Measurements from ENCODE around the gene HPRT1.

HPRT1 gene

DNA sequence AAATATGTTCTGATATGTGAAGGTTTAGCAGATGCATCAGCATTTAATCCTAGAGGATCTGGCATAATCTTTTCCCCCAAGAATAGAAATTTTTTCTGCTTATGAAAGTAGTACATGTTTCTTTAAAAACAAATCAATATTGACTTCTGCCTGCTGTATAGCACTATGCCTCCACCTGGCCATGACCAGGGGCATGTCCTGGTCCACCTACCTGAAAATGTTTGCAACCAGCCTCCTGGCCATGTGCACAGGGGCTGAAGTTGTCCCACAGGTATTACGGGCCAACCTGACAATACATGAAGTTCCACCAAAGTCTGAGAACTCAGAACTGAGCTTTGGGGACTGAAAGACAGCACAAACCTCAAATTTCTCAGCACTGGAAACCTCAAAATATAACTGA lies 10.0 kb downstream of the HPRT1 start:
- H3K4me2 ChIP-seq = no peak overlapping the region
- no peaks in the 10 kb centered on the region for H4K20me1 ChIP-seq (ENCODE audit: insufficient read depth)
- no peaks in the 10 kb centered on the region for H3K36me3 ChIP-seq (ENCODE audit: insufficient read depth)
- H3K9ac ChIP-seq = no peak overlapping the region
- H3K4me3 ChIP-seq (IDR thresholded peaks at IDR 0.05; ENCODE audit: insufficient read depth, low read depth, low read length) = no peak overlapping the region
- no peak overlapping the region for H2AFZ ChIP-seq (ENCODE audit: low read depth)
- peaks cover 20% of the 10 kb centered on the region; the same call in 1 of the 2 replicates for H3K79me2 ChIP-seq (ENCODE audit: insufficient read depth, low read depth)
- no peak for TF ChIP-seq CTCF (conservative IDR thresholded peaks at IDR 0.05; ENCODE audit: low read depth, low read length)
- no peak overlapping the region for H3K27ac ChIP-seq
- H3K27me3 ChIP-seq (ENCODE audit: insufficient read depth, low read depth) = no peaks in the 10 kb centered on the region
- peaks cover 19% of the 10 kb centered on the region for H3K4me1 ChIP-seq (ENCODE audit: low read depth, poor library complexity, severe bottlenecking)

DNA sequence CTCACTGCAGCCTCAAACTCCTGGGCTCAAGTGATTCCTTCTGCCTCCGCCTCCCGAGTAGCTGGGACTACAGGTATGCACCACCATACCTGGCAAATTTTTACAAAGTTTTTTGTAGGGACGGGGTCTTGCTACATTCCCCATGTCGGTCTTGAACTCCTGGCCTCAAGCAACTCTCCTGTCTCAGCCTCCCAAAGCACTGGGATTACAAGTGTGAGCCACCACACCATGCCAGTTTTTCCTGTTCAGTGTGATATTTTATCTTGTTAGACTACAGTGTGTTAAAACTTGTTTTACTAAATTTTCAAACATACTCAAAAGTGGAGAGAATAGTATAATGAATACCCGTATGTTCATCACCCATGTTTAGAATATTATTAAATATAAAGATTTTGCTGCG lies 12.1 kb downstream of the HPRT1 start:
- Histone ChIP-seq H2AFZ (ENCODE audit: low read depth) (no peak overlapping the region), H3K36me3 (ENCODE audit: insufficient read depth) (no peaks in the 10 kb centered on the region), H3K27me3 (ENCODE audit: insufficient read depth, low read depth) (no peaks in the 10 kb centered on the region), H3K4me2 (no peak overlapping the region), H3K4me3 (IDR thresholded peaks at IDR 0.05; ENCODE audit: insufficient read depth, low read depth, low read length) (no peak overlapping the region), H3K4me1 (ENCODE audit: low read depth, poor library complexity, severe bottlenecking) (peaks cover 3% of the 10 kb centered on the region), H4K20me1 (ENCODE audit: insufficient read depth) (no peaks in the 10 kb centered on the region), H3K9ac (no peak overlapping the region), H3K79me2 (ENCODE audit: insufficient read depth, low read depth) (peaks cover 5% of the 10 kb centered on the region; the same call in 1 of the 2 replicates), H3K27ac (no peak overlapping the region)
- no peak for TF ChIP-seq CTCF (conservative IDR thresholded peaks at IDR 0.05; ENCODE audit: low read depth, low read length)

DNA sequence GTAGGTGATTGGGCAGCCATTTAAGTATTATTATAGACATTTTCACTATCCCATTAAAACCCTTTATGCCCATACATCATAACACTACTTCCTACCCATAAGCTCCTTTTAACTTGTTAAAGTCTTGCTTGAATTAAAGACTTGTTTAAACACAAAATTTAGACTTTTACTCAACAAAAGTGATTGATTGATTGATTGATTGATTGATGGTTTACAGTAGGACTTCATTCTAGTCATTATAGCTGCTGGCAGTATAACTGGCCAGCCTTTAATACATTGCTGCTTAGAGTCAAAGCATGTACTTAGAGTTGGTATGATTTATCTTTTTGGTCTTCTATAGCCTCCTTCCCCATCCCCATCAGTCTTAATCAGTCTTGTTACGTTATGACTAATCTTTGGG lies 16.3 kb downstream of the HPRT1 start:
- Histone ChIP-seq H3K27ac (no peak overlapping the region), H3K4me3 (IDR thresholded peaks at IDR 0.05; ENCODE audit: insufficient read depth, low read depth, low read length) (no peak overlapping the region), H3K4me1 (ENCODE audit: low read depth, poor library complexity, severe bottlenecking) (no peaks in the 10 kb centered on the region), H3K9ac (no peak overlapping the region), H4K20me1 (ENCODE audit: insufficient read depth) (no peaks in the 10 kb centered on the region), H2AFZ (ENCODE audit: low read depth) (no peak overlapping the region), H3K4me2 (no peak overlapping the region), H3K36me3 (ENCODE audit: insufficient read depth) (no peaks in the 10 kb centered on the region), H3K79me2 (ENCODE audit: insufficient read depth, low read depth) (no peaks in the 10 kb centered on the region), H3K27me3 (ENCODE audit: insufficient read depth, low read depth) (no peaks in the 10 kb centered on the region)
- TF ChIP-seq CTCF (conservative IDR thresholded peaks at IDR 0.05; ENCODE audit: low read depth, low read length) = no peak

DNA sequence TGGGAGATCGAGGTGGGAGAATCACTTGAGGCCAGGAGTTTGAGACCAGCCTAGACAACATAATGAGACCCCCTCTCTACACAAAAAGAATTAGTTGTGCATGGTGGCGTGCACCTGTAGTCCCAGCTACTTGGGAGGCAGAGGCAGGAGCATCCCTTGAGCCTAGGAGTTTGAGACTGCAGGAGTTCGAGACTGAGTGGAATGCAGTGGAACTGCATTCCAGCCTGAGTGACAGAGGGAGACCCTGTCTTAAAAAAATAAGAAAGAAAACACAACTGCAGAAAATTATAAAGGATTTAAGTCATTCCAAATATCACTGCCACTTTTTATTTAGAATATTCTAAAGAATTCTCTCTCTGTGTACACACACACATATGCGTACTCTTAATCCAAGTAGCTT lies 18.4 kb downstream of the HPRT1 start:
- Histone ChIP-seq H3K27ac (no peak overlapping the region), H3K4me2 (no peak overlapping the region), H3K79me2 (ENCODE audit: insufficient read depth, low read depth) (no peaks in the 10 kb centered on the region), H3K9ac (no peak overlapping the region), H3K4me3 (IDR thresholded peaks at IDR 0.05; ENCODE audit: insufficient read depth, low read depth, low read length) (no peak overlapping the region), H3K27me3 (ENCODE audit: insufficient read depth, low read depth) (no peaks in the 10 kb centered on the region), H4K20me1 (ENCODE audit: insufficient read depth) (no peaks in the 10 kb centered on the region), H3K4me1 (ENCODE audit: low read depth, poor library complexity, severe bottlenecking) (no peaks in the 10 kb centered on the region), H2AFZ (ENCODE audit: low read depth) (no peak overlapping the region), H3K36me3 (ENCODE audit: insufficient read depth) (no peaks in the 10 kb centered on the region)
- no peak for TF ChIP-seq CTCF (conservative IDR thresholded peaks at IDR 0.05; ENCODE audit: low read depth, low read length)

Measured in KMS-11 (cell line).